HG03103 (cell line): ENCODE measurements around the gene CHST1.

ENCODE experiments used
- ATAC-seq: cut with Tn5 transposase; IDR thresholded peaks from one replicate; pipeline ENCODE4 v1.9.1; 2021; ENCODE audit warnings: low read depth; ENCODE audit not compliant: unreplicated experiment

CHST1 gene

GRCh38 chr11:45609902-45610301, 55.5 kb downstream of the CHST1 start:
- ATAC-seq = no peak

GRCh38 chr11:45609337-45609736, 56.1 kb downstream of the CHST1 start:
- ATAC-seq = no peak

GRCh38 chr11:45607995-45608394, 57.4 kb downstream of the CHST1 start:
- no peak for ATAC-seq

GRCh38 chr11:45606514-45607281, 58.7 kb downstream of the CHST1 start:
- no peak for ATAC-seq

GRCh38 chr11:45605051-45605450, 60.4 kb downstream of the CHST1 start:
- ATAC-seq = no peak

GRCh38 chr11:45603946-45604682, 61.3 kb downstream of the CHST1 start:
- no peak for ATAC-seq

- ATAC-seq = no peak
Measured at GRCh38 chr11:45599161-45599943, 66.1 kb downstream of the CHST1 start.
